ENCODE measurements around the gene MAK. TPM values are rescaled to one million over a fixed set of nuclear protein-coding genes. Genes with fewer than 3 reads are reported as not detected.

The MAK gene
- total RNA-seq, 1 donor, result under 0.01 TPM

DNA sequence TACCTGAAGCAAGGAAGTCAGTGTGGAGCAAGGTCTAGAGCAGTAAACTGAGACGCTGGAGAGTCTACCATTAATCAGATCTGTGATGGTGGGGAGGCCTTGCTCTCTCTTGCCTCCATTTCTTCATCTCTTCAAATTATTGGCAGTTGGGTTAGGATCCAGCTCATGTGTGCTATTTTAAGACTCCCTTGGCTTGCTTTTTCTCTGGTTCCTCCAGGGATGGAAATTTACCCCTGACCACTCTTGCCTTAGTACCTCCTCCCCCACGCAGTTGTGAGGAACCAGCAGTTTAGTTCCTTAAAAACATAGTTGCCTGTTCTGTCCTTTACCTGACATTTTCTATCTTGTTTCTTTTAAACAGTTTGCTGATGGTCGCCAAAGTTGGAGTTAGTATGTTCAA is 108.1 kb downstream of the MAK start:
- Histone ChIP-seq H3K4me1 (ENCODE audit: insufficient read depth, low read length) (peaks cover 10% of the 10 kb centered on the region), H3K9me3 (ENCODE audit: low read depth, low read length) (no peaks in the 10 kb centered on the region), H3K4me2 (ENCODE audit: insufficient read depth, low read length) (no peak overlapping the region), H3K27ac (ENCODE audit: low read depth, low read length) (no peak overlapping the region), H3K79me2 (ENCODE audit: insufficient read depth, low read length) (peaks cover 20% of the 10 kb centered on the region), H3K4me3 (ENCODE audit: insufficient read depth, low read length) (no peak overlapping the region), H4K20me1 (ENCODE audit: insufficient read depth, low read length) (no peaks in the 10 kb centered on the region), H3K36me3 (ENCODE audit: insufficient read depth, low read length) (peaks cover 49% of the 10 kb centered on the region), H3K27me3 (ENCODE audit: insufficient read depth, low read length) (no peaks in the 10 kb centered on the region), H2AFZ (ENCODE audit: low read length) (no peak overlapping the region)
- no peak for DNase-seq (ENCODE audit: insufficient read length, low spot score, missing footprints)
- TF ChIP-seq, protein P1, sequence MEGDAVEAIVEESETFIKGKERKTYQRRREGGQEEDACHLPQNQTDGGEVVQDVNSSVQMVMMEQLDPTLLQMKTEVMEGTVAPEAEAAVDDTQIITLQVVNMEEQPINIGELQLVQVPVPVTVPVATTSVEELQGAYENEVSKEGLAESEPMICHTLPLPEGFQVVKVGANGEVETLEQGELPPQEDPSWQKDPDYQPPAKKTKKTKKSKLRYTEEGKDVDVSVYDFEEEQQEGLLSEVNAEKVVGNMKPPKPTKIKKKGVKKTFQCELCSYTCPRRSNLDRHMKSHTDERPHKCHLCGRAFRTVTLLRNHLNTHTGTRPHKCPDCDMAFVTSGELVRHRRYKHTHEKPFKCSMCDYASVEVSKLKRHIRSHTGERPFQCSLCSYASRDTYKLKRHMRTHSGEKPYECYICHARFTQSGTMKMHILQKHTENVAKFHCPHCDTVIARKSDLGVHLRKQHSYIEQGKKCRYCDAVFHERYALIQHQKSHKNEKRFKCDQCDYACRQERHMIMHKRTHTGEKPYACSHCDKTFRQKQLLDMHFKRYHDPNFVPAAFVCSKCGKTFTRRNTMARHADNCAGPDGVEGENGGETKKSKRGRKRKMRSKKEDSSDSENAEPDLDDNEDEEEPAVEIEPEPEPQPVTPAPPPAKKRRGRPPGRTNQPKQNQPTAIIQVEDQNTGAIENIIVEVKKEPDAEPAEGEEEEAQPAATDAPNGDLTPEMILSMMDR (IDR thresholded peaks at IDR 0.05; ENCODE audit: extremely low read depth, low read depth, low read length), result no peak

DNA sequence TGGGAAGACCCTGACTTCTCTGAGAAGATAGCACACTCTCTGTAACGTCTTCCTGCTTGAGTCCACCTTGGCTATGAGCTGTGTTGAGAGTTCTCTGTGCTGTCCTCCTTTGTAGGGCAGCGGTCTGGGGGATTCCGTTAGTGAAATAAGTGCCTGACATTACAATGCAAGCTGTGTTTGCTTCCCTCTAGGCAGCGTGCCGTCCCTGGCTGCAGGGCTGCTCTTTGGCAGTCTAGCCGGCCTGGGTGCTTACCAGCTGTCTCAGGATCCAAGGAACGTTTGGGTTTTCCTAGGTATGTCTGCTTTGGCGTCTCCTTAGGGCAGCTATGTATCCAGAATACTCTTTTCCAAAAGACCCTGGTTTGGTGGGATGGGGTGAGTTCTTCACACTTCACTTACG is 112.6 kb downstream of the MAK start:
- Histone ChIP-seq H2AFZ (ENCODE audit: low read length) (no peak overlapping the region), H3K27ac (ENCODE audit: low read depth, low read length) (no peak overlapping the region), H3K36me3 (ENCODE audit: insufficient read depth, low read length) (peaks cover 36% of the 10 kb centered on the region), H3K4me3 (ENCODE audit: insufficient read depth, low read length) (no peak overlapping the region), H3K4me2 (ENCODE audit: insufficient read depth, low read length) (no peak overlapping the region), H3K9me3 (ENCODE audit: low read depth, low read length) (no peaks in the 10 kb centered on the region), H4K20me1 (ENCODE audit: insufficient read depth, low read length) (no peaks in the 10 kb centered on the region), H3K27me3 (ENCODE audit: insufficient read depth, low read length) (no peaks in the 10 kb centered on the region), H3K79me2 (ENCODE audit: insufficient read depth, low read length) (peaks cover 43% of the 10 kb centered on the region), H3K4me1 (ENCODE audit: insufficient read depth, low read length) (peaks cover 15% of the 10 kb centered on the region)
- TF ChIP-seq, protein P1 (IDR thresholded peaks at IDR 0.05; ENCODE audit: extremely low read depth, low read depth, low read length), result no peak
- DNase-seq (ENCODE audit: insufficient read length, low spot score, missing footprints), result no peak

DNA sequence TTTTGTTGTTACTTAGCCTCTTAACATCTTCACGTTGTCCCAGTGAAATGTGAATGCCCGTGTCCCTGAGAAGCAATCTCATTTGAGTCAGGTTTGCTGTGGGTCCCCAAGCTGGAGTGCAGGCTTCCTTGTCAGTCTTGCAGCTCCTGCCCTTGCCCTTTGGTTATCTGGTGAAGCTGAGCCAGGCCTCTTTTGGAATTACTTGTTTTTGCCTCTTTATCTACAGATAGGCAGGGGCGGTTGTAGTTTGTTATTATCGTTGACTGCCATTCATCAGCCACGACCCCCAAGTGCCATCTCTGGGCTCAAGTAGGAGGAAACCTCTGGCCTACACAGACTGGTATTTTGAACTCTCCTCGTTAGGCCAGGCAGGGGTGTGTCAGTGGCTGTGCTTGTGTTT is 113.3 kb downstream of the MAK start:
- Histone ChIP-seq H2AFZ (ENCODE audit: low read length) (no peak overlapping the region), H3K79me2 (ENCODE audit: insufficient read depth, low read length) (peaks cover 43% of the 10 kb centered on the region), H3K4me1 (ENCODE audit: insufficient read depth, low read length) (peaks cover 15% of the 10 kb centered on the region), H3K4me3 (ENCODE audit: insufficient read depth, low read length) (no peak overlapping the region), H4K20me1 (ENCODE audit: insufficient read depth, low read length) (no peaks in the 10 kb centered on the region), H3K27me3 (ENCODE audit: insufficient read depth, low read length) (no peaks in the 10 kb centered on the region), H3K4me2 (ENCODE audit: insufficient read depth, low read length) (no peak overlapping the region), H3K27ac (ENCODE audit: low read depth, low read length) (no peak overlapping the region), H3K36me3 (ENCODE audit: insufficient read depth, low read length) (peaks cover 30% of the 10 kb centered on the region), H3K9me3 (ENCODE audit: low read depth, low read length) (no peaks in the 10 kb centered on the region)
- DNase-seq (ENCODE audit: insufficient read length, low spot score, missing footprints), result no peak
- TF ChIP-seq, protein P1 (IDR thresholded peaks at IDR 0.05; ENCODE audit: extremely low read depth, low read depth, low read length), result no peak

DNA sequence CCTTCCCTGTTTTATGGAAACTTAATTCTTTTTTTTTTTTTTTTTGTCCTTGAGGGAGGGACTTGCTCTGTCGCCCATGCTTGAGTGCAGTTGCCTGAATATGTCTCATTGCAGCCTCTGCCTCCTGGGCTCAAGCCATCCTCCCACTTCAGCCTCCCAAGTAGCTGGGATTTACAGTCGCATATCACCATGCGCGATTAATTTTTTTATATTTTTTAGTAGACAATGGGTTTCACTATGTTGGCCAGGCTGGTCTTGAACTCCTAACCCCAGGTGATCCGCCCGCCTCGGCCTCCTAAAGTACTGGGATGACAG is 114.8 kb downstream of the MAK start:
- Histone ChIP-seq H3K4me3 (ENCODE audit: insufficient read depth, low read length) (peak overlapping the region; percentile 92), H3K9me3 (ENCODE audit: low read depth, low read length) (no peaks in the 10 kb centered on the region), H3K4me1 (ENCODE audit: insufficient read depth, low read length) (peaks cover 15% of the 10 kb centered on the region), H2AFZ (ENCODE audit: low read length) (peak overlapping the region; percentile 98), H3K27ac (ENCODE audit: low read depth, low read length) (peak overlapping the region; percentile 86), H3K4me2 (ENCODE audit: insufficient read depth, low read length) (peak overlapping the region; percentile 99), H3K36me3 (ENCODE audit: insufficient read depth, low read length) (peaks cover 20% of the 10 kb centered on the region), H3K79me2 (ENCODE audit: insufficient read depth, low read length) (peaks cover 43% of the 10 kb centered on the region), H4K20me1 (ENCODE audit: insufficient read depth, low read length) (no peaks in the 10 kb centered on the region), H3K27me3 (ENCODE audit: insufficient read depth, low read length) (no peaks in the 10 kb centered on the region)
- TF ChIP-seq, protein P1 (IDR thresholded peaks at IDR 0.05; ENCODE audit: extremely low read depth, low read depth, low read length), result no peak
- no peak for DNase-seq (ENCODE audit: insufficient read length, low spot score, missing footprints)
